LHCN-M2 (cell line): Measurements from ENCODE around the gene HUNK. TPM values are rescaled to one million over a fixed set of nuclear protein-coding genes. Genes with fewer than 3 reads are reported as not detected.
"Not testable (repeated sequence)": the region's sequence is repeated elsewhere in the genome, so short reads cannot be mapped to it uniquely, and the experiment has no call there.

Experiments
- DNase-seq: peaks from one replicate; pipeline ENCODE4 v3.0.0-alpha.2; 2012; ENCODE audit warnings: low read depth
- total RNA-seq: library from RNA; depleted of rRNA; stranded (reverse); fragments of >200 nt; gene quantifications from 2 replicates; pipeline ENCODE4 v1.2.3, GENCODE V29; 2014

Gene HUNK
- total RNA-seq, 1 experiment from 2014 or later, result not detected

- DNase-seq, result no peak
Measured at GRCh38 chr21:31993826-31994825, 121.3 kb downstream of the HUNK start.

DNA sequence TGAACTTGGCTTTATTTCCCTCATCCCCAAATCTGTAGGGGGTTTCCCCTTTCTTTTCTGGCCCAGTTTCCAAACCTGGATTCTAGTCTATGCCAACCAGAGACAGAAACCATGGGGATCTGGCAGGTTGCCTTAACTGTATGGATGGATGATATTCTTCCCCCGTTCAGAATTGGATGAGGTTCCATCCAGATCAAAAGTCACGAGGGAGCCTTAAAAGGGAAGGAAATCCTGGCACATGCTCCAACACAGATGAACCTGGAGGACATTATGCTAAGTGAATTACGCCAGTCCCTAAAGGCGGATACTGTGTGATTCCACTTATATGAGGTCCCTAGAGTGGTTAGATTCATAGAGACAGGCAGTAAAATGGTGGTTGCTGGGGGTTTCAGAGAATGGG lies 124.4 kb downstream of the HUNK start:
- no peak for DNase-seq

GRCh38 chr21:31999810-32000468 lies 127.1 kb downstream of the HUNK start:
- no peak for DNase-seq

DNA sequence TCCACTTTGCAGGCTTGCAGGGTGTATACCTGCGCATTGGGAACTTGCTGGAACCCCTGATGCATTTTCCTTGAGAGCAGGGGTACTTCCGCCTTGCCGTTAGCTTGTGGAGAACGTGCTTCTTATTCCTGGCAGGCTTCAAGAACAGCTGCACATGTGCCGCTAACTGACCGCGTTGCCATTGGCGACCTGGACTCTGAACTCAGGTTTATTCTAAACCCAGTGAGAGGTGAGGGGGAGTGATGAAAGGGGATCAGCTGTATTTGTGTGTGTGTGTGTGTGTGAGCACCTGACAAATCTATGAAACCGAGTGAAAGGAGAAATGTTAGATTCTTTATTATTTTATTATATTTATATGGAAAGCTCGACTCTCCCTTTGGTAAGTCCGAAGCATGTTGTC lies 128.6 kb downstream of the HUNK start:
- DNase-seq, result no peak

GRCh38 chr21:32003411-32003810 lies 130.6 kb downstream of the HUNK start:
- DNase-seq, result no peak

DNA sequence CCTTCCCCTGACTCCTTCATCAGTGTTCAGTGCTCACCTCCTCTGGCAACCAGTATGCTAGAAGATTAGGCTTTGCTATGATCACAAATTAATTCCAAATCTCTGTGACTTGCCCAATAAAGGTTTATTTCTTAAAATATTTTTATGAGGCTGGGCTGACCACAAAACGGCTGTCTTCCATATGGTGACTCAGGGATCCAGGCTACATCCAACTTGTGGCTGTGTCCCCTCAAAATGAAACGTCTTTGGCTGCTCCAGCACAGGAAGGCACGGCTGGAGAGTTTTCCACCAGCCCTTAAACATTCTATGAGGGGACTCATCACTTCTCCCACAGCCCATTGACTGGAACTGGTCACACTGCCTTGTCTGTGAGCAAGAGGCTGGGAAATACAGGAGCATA lies 131.5 kb downstream of the HUNK start:
- DNase-seq, result no peak

DNA sequence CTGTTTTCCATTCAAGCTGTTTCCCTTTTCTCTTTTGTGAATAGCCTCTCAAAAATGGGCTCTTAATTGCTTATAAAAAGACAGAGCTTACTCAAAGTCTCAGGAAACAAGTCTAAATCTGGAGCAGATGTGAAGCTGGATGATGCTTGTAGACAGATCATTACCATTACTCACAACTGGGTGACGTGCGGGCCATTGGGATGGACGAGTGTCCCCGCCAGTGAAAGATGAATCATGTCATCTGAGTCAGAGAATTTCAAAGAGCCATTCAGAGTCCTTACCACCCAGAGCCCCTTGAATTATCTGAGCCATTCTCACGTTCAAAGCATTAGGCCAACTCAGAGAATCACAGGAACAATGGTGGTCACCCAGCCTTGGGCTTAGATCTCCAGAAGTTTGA lies 134.6 kb downstream of the HUNK start:
- no peak for DNase-seq

- no peak for DNase-seq
Measured at GRCh38 chr21:32008714-32009113, 135.9 kb downstream of the HUNK start.

- no peak for DNase-seq
Measured at GRCh38 chr21:32009263-32009662, 136.4 kb downstream of the HUNK start.

DNA sequence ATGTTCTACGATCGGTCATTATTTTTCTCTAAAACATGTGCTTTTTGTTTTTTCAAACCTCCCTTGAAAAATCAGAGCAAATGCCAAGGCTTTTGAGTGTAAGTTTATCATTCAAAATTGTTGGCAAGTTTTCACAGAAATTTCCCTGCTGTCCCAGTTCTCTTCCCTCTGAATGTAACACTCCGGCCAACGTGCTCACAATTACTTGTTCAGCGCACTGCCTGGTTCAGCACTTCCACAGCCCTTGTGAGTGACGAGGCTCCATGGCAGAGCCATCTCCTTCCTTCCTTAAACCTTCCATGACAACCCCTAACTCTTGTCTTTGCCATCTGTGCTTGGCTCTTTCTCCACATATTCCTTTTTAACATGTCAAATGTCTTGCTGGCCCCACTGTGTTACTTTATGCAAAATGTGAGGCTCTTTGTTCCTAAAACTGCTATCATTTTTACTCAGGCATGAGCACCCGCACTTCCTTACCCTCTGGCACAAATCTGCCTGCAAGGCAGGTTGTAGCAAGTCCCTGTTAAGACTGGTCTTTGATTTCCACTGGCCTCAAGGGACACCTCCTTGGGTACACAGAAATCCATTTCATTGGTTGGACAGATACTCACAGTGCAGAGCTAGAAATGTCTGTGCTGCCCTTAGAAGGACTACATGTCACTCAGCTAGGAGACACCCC lies 142.8 kb downstream of the HUNK start:
- no peak for DNase-seq

- DNase-seq, result no peak
Measured at GRCh38 chr21:32018381-32018780, 145.6 kb downstream of the HUNK start.

DNA sequence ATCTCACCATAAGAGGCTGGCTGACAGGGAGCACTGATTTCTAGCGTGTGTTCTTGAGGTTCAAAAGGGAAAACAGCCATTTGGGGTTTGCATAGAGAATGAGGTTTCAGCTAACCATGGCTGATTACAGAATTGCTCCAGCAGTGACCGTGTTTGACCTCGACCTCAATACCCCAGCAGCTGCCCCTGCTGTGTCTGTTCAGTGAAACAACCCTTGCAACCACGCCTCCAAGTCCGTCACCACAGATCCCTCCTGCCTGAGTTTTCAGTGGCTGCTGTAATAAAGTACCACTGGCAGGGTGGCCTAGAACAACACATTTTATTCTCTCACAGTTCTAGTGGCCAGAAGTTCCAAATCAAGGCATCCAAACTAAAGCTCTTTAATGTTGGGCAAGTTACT lies 147.7 kb downstream of the HUNK start:
- no peak for DNase-seq

DNA sequence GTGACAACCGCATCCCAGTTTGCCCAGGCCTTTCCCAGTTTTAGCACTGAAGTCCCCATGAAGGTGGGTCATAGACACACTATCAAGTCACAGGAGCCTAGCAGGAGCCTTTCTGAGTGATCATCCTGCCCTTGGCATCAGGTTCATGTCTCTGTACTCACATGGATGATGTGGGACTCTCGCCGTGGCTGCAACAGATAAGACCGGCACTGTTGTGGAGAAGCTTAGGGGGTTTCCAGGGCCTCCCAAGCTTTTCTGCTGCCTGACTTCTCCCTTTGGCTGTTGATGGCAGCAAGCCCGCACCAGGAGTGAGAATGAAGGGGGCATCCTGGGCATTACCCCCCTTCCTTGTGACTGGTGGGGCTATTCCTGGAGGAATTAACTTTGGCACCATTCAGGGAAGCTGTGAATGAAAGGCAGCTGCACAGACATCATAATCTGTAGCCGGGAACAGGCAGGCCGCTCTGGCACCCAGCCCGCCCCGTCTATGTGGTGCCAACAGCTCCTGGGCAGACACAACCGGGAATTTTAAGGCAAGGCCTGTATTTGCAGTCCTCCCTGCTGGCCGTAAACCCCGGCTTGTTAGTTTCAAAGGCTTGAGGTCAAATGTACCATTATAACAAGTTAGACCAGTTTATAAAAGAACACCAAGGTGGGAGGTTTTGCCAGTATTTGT lies 148.6 kb downstream of the HUNK start:
- DNase-seq, result no peak

- no peak for DNase-seq
Measured at GRCh38 chr21:32022146-32022545, 149.3 kb downstream of the HUNK start.

DNA sequence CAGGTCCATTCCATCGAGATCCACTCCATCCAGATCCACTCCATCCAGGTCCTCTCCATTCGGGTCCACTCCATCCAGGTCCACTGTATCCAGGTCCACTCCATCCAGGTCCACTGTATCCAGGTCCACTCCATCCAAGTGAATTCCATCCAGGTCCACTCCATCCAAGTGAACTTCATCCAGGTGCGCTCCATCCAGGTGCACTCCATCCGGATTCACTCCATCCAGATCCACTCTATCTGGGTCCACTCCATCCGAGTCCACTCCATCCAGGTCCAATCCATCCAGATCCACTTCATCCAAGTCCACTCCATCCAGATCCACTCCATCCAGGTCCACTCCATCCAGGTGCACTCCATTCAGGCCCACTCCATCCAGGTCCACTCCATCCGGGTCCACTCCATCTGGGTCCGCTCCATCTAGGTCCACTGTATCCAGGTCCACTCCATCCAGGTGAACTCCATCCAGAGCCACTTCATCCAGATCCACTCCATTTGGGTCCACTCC lies 157.4 kb downstream of the HUNK start:
- no peak for DNase-seq

- DNase-seq, result no peak
Measured at GRCh38 chr21:32034850-32035249, 162.0 kb downstream of the HUNK start.

DNA sequence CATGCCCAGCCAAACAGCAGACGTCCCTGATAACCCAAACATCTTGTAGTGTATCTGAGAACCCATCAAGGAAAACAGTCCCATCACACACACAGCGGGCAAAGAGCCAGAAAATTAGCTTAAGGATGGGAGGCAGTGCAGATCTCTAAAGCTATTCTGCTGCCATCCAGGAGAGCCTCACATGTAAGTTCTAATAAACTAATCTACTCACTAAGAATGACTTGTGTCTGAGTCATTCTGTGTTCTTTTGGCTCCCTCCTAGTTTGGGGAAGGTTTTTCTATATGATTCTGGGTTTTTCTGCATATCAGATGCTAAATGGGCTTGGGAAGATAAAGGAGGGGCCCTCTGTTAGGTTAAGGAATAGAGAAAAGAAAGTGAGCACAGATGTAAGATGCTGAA lies 162.8 kb downstream of the HUNK start:
- no peak for DNase-seq

GRCh38 chr21:32036756-32037155 lies 163.9 kb downstream of the HUNK start:
- no peak for DNase-seq

- not testable (repeated sequence) for DNase-seq
Measured at GRCh38 chr21:32038751-32039150, 165.9 kb downstream of the HUNK start.

DNA sequence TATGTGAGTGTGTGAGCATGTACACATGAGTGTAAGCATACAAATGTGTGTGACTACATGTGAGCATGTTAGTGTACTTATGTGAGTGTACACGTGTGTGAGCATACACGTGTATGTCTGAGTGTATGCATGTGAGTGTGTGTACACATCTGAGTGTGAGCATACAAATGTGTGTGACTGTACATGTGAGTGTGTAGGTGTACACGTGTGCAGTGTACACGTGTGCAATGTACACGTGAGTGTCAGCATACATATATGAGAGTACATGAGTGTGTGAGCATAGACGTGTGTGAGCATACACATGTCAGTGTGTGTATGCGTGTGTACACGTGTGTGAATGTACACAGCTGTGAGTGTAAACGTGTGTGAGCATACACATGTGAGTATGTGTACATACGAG lies 170.6 kb downstream of the HUNK start:
- no peak for DNase-seq
